Upper lobe of left lung (tissue), 4 donors: Measurements from ENCODE around the gene EFHB.

ENCODE experiments used
- EP300 ChIP-seq, 4 donors: sonication (generic); formaldehyde crosslinking; IDR thresholded peaks; one replicate each; pipeline ENCODE4 v1.5.1; 2017; ENCODE audit warnings: antibody characterized with exemption in 4 of 4, control low read depth in 2 of 4
- POLR2A ChIP-seq, 4 donors: fragments of 450-650 bp; IDR thresholded peaks; one replicate each; pipeline ENCODE4 v1.5.1; 2016 to 2017; ENCODE audit warnings: antibody characterized with exemption in 4 of 4, mild to moderate bottlenecking in 2 of 4

DNA sequence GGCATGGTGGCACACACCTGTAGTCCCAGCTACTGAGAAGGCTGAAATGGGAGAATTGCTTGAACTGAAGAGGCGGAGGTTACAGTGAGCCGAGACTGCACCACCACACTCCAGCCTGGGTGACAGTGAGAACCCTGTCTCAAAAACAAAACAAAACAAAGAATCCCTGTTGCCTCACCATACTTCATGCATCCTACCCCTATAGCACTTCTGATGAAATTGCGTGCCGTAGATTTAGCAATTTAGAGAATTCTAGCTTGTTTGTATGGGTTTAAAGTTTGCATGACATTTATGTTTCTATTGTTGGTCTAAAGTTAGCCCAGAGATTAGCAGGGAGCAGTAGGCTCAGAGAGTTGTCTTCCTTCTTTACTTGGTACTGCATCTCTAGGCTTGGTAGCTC lies 20.7 kb upstream of the EFHB start:
- TF ChIP-seq POLR2A (IDR thresholded peaks at IDR 0.05) (no peak), EP300 (IDR thresholded peaks at IDR 0.05) (no peak)
